Measurements from ENCODE around the gene AP1M1.

AP1M1 gene

DNA sequence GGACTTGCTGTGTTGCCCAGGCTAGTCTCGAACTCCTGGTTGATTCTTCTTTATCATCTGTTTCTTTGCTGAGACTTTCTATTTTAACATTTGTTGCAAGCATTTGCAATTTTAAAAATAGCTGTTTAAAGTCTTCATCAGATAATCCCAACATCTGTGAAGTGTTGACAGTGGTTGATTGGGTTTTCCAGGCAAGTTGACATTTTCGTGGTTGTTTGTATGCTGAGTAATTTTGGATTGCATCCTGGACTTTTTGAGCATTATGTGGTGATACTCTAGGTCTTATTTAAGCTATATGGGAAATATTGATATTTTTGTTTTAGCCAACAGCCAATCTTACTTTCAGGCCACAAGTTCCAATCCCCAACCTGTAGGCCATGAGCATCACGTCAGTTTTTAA is 25.1 kb downstream of the AP1M1 start:
- Mint-ChIP-seq H3K27ac (ENCODE audit: low read depth) (no peak overlapping the region), H3K36me3 (ENCODE audit: insufficient read depth) (peaks cover 31% of the 10 kb centered on the region), H3K27me3 (no peaks in the 10 kb centered on the region), H3K4me3 (no peak overlapping the region), H3K9me3 (no peaks in the 10 kb centered on the region), H3K4me1 (peaks cover 11% of the 10 kb centered on the region)
- no peak for ATAC-seq (replicated peaks; ENCODE audit: extremely low read depth, poor library complexity, severe bottlenecking)
- DNase-seq (ENCODE audit: low spot score in 2 of 2): no peak

DNA sequence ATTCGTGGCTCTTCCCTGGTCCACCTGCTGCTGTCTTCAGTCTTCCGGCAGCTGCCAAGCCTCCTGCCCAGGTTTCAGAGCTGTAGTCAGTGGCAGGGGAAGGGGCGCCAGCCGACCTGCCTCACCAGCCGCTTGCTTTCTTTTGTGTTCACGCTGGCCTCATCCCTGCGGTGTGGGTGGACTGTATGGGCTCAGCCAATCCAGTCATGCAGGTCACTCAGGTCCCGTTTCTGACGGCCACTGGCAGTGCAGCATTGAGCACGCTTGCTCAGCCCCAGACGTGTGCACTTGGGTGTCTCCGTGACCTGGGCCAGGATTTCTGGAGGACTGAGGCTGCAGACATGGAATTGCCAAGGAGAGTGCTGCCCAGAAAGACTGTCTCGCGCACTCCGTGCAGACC is 26.0 kb downstream of the AP1M1 start:
- ATAC-seq (replicated peaks; ENCODE audit: extremely low read depth, poor library complexity, severe bottlenecking) (no peak), DNase-seq (ENCODE audit: low spot score in 2 of 2) (no peak)
- Mint-ChIP-seq H3K36me3 (ENCODE audit: insufficient read depth) (peaks cover 35% of the 10 kb centered on the region), H3K27me3 (no peaks in the 10 kb centered on the region), H3K4me1 (peaks cover 4% of the 10 kb centered on the region), H3K27ac (ENCODE audit: low read depth) (no peak overlapping the region), H3K9me3 (no peaks in the 10 kb centered on the region), H3K4me3 (no peak overlapping the region)

DNA sequence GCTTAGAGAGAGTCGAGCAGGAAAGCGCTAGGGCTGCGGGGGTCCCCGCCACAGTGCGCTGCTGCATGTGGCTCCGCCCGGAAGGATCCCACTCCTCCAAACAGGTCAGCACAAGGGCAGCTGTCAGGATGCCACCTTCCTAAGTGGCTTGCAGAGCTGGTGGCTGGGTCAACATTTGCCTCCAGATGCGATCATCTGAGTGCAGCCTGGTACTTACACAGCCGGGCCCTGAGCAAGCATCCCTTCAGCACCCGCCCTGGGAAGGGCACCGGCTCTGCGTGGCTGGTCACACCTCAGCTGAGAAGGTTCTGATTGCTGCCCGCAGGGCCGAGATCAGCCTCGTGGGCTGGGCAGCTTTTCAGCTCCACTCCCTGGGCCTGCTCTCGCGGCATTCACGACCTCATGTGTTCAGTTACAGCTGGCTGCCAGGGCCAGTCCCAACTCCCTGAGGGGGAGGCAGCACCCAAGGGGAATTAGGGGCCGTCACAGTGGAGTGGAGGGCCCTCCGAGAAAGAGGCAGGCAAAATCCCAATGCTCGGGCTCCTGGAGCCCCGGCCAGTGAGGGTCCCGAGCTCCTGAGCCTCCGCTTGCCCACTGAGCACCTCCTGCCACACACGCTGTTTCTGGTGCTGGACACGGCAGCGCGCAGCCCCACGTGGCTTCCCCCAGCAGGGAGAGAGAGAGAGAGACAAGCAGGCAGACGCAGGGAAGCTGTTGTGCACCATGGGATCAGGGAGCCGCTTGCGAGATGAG is 26.8 kb downstream of the AP1M1 start:
- H3K9me3 Mint-ChIP-seq: no peaks in the 10 kb centered on the region
- no peak overlapping the region for H3K27ac Mint-ChIP-seq (ENCODE audit: low read depth)
- no peak overlapping the region for H3K4me3 Mint-ChIP-seq
- no peaks in the 10 kb centered on the region for H3K27me3 Mint-ChIP-seq
- DNase-seq (ENCODE audit: low spot score in 2 of 2) (no peak), ATAC-seq (replicated peaks; ENCODE audit: extremely low read depth, poor library complexity, severe bottlenecking) (no peak)
- no peaks in the 10 kb centered on the region for H3K4me1 Mint-ChIP-seq
- peaks cover 33% of the 10 kb centered on the region for H3K36me3 Mint-ChIP-seq (ENCODE audit: insufficient read depth)

DNA sequence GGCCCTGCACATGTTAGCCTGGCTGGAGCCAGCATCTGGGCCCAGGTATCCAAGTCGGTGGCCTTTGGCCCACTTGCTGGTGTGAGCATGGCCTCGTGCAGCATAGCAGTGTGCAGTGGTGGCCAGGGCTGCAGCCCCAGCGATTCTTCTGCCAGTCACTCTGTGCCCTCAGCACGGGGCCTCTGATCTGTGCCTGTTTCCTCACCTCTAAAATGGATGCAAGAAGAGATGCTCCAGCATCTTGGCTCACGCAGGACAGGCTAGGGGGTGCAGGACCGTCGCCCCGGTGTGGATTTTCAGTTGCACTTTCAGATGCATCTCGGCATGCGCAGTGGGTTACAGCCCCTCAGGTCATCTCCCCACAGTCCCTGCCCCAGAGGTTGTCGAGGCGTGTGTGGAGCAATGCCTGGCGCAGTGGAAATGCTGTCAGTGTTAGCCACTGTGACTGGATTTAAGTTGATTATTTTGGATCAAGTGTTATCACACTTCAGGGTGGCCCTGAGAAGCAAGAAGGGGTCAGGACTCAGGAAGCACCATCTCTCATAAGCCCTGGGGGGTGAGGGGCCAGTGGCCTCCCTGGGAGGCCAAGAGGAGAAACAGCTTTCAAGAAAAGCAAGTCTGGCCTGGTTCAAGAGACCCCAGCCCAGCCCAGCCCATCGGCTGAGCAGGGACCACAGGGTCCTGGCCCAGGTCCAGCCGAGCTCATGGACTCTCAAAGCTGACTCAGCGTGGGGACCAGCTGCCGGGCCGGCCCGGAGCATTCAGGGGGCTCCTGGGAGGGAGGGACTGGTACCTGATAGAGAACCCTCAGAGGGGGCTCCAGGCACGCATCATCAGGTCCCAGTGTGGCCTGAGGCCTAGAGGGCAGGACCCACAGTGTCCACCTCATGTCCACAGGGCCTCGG is 27.8 kb downstream of the AP1M1 start:
- Mint-ChIP-seq H3K4me1 (no peaks in the 10 kb centered on the region), H3K27ac (ENCODE audit: low read depth) (no peak overlapping the region), H3K9me3 (no peaks in the 10 kb centered on the region), H3K27me3 (no peaks in the 10 kb centered on the region), H3K4me3 (no peak overlapping the region), H3K36me3 (ENCODE audit: insufficient read depth) (peaks cover 33% of the 10 kb centered on the region)
- ATAC-seq (replicated peaks; ENCODE audit: extremely low read depth, poor library complexity, severe bottlenecking) (no peak), DNase-seq (ENCODE audit: low spot score in 2 of 2) (no peak)

DNA sequence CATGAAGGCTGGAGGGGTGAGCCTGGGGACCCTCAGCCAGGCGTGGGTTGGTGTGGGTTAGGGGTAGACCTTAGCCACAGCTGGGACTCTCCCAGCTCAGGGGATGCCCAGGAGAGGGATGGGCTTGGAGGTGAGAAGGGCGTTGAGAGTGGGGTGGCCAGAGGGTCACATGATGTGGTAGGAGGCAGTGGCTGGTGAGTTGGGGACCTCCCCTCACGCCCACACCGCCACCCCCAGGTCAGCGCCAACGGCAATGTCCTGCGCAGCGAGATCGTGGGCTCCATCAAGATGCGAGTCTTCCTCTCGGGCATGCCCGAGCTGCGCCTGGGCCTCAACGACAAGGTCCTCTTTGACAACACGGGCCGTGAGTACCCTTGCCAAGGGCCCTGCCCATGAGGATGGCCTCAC is 28.5 kb downstream of the AP1M1 start:
- Mint-ChIP-seq H3K36me3 (ENCODE audit: insufficient read depth) (peaks cover 33% of the 10 kb centered on the region), H3K4me1 (no peaks in the 10 kb centered on the region), H3K27me3 (no peaks in the 10 kb centered on the region), H3K27ac (ENCODE audit: low read depth) (no peak overlapping the region), H3K4me3 (no peak overlapping the region), H3K9me3 (no peaks in the 10 kb centered on the region)
- no peak for DNase-seq (ENCODE audit: low spot score in 2 of 2)
- ATAC-seq (replicated peaks; ENCODE audit: extremely low read depth, poor library complexity, severe bottlenecking): no peak

DNA sequence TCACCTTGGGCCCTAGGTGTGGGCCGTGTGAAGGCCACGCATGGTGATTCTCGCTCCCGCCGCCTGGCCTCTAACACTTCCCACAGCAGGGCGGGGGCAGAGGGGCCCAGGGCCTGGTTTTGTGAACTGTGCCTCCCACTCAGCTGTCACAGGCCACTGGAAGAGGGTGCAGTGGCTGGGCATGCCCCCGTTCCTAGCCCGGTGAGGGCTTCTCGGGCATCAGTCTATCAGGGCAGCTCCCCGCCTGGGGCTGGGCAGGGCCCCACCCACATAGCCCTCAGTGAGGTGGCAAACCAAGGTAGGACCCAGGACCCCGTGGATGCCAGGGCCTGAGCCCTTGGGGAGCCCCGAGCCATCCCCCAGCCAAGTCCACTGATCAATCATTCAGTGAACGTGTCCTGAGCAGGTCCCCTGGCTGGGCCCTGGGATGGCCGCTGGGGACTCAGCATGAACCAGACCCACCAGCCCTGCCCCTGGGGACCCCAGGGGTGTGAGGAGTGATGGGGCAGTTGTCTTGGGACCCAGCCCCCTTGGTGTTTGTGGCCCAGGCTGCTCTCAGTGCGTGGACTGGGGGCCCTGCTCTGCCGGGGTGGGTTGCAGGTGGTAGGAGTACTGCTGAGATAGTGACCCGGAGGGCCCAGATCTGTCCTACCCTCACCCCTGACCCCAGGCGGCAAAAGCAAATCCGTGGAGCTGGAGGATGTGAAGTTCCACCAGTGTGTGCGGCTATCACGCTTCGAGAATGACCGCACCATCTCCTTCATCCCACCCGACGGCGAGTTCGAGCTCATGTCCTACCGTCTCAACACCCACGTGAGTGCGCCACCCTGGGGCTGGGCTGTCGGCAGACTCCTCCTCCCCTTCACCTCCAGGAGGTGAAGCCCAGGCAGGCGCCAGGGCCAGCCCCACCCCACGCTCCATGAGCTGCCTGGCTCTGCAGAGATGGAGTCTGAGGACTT is 29.4 kb downstream of the AP1M1 start:
- Mint-ChIP-seq H3K27me3 (no peaks in the 10 kb centered on the region), H3K9me3 (no peaks in the 10 kb centered on the region), H3K27ac (ENCODE audit: low read depth) (no peak overlapping the region), H3K4me1 (no peaks in the 10 kb centered on the region), H3K36me3 (ENCODE audit: insufficient read depth) (peaks cover 40% of the 10 kb centered on the region), H3K4me3 (no peak overlapping the region)
- no peak for ATAC-seq (replicated peaks; ENCODE audit: extremely low read depth, poor library complexity, severe bottlenecking)
- DNase-seq (ENCODE audit: low spot score in 2 of 2): no peak

DNA sequence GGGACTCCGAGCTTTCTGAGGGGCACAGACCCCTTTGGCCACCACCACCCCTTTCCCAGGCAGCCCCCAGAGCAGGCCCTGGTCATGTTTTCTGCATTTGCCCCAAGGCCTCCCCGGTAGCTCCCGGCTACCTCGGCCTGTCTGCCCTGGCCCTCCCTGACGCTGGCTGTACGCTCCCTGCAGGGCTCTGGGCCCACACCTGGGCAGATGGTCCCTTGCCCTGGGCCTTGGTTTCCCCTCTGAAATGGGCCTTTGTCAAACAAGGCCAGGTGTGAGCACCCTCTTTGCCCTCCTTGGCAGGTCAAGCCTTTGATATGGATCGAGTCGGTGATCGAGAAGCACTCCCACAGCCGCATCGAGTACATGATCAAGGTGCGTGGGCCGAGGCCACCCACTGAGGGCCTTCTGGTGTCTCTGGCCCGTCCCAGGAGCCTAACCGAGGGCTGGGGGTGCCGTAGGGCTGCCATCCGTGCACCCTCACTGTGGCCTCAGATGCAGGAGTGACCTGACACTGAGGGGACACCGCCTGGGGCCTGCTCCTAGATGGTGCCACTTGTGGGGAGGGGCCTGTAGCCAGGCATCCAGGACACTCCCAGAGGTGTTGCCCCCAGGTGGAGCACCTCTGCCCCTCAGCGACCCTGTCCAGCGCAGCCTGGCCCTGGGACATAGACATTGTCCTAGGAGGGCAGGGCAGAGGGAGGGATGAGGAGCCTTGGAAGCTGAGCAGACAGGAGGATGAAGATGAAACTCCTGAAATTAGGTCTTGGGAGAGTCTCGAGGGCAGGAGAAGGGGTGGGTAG is 30.3 kb downstream of the AP1M1 start:
- Mint-ChIP-seq H3K36me3 (ENCODE audit: insufficient read depth) (peaks cover 38% of the 10 kb centered on the region), H3K4me1 (no peaks in the 10 kb centered on the region), H3K4me3 (no peak overlapping the region), H3K27me3 (no peaks in the 10 kb centered on the region), H3K27ac (ENCODE audit: low read depth) (no peak overlapping the region), H3K9me3 (no peaks in the 10 kb centered on the region)
- DNase-seq (ENCODE audit: low spot score in 2 of 2) (no peak), ATAC-seq (replicated peaks; ENCODE audit: extremely low read depth, poor library complexity, severe bottlenecking) (no peak)

DNA sequence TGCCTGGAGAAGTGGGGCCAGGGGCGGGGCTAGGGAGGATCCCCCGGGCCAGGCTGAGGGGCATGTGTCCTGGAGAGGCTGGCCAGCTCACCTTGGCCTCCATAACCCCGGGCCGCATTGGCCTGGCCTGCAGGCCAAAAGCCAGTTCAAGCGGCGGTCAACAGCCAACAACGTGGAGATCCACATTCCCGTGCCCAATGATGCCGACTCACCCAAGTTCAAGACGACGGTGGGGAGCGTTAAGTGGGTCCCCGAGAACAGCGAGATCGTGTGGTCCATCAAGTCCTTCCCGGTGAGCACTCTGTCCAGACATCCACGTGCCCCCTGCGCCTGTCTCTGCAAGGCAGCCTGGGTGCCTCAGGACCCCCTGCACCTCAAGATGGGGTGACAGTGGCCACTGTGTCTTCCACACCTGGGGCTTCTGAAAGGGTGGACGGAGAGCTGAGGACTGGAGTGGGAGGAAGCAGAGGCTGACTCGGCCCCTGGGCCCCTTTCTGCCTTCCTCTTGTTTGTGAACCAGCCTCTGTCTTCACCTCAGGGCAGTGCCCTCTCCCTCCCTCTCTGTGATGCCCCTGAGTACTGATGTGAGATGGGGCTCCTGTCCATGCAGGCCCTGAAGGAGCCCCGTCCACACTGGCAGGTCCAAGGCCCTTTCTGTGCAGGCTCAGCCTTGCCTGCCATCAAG is 31.1 kb downstream of the AP1M1 start:
- Mint-ChIP-seq H3K4me1 (no peaks in the 10 kb centered on the region), H3K4me3 (no peak overlapping the region), H3K27ac (ENCODE audit: low read depth) (peak overlapping the region; percentile 13), H3K36me3 (ENCODE audit: insufficient read depth) (peaks cover 33% of the 10 kb centered on the region), H3K9me3 (no peaks in the 10 kb centered on the region), H3K27me3 (no peaks in the 10 kb centered on the region)
- DNase-seq (ENCODE audit: low spot score in 2 of 2) (no peak), ATAC-seq (replicated peaks; ENCODE audit: extremely low read depth, poor library complexity, severe bottlenecking) (no peak)

- DNase-seq (ENCODE audit: low spot score in 2 of 2): no peak
- H3K27ac Mint-ChIP-seq (ENCODE audit: low read depth): no peak overlapping the region
- ATAC-seq (replicated peaks; ENCODE audit: extremely low read depth, poor library complexity, severe bottlenecking): no peak
- H3K27me3 Mint-ChIP-seq: no peaks in the 10 kb centered on the region
- no peak overlapping the region for H3K4me3 Mint-ChIP-seq
- no peaks in the 10 kb centered on the region for H3K9me3 Mint-ChIP-seq
- H3K4me1 Mint-ChIP-seq: no peaks in the 10 kb centered on the region
- peaks cover 32% of the 10 kb centered on the region for H3K36me3 Mint-ChIP-seq (ENCODE audit: insufficient read depth)
Observed at GRCh38 chr19:16229322-16229641, 31.6 kb downstream of the AP1M1 start.

- no peak overlapping the region for H3K27ac Mint-ChIP-seq (ENCODE audit: low read depth)
- H3K4me1 Mint-ChIP-seq: peaks cover 16% of the 10 kb centered on the region
- no peaks in the 10 kb centered on the region for H3K9me3 Mint-ChIP-seq
- H3K36me3 Mint-ChIP-seq (ENCODE audit: insufficient read depth): peaks cover 36% of the 10 kb centered on the region
- no peak for ATAC-seq (replicated peaks; ENCODE audit: extremely low read depth, poor library complexity, severe bottlenecking)
- no peak overlapping the region for H3K4me3 Mint-ChIP-seq
- no peak for DNase-seq (ENCODE audit: low spot score in 2 of 2)
- no peaks in the 10 kb centered on the region for H3K27me3 Mint-ChIP-seq
Observed at GRCh38 chr19:16232127-16232526, 34.4 kb downstream of the AP1M1 start.

DNA sequence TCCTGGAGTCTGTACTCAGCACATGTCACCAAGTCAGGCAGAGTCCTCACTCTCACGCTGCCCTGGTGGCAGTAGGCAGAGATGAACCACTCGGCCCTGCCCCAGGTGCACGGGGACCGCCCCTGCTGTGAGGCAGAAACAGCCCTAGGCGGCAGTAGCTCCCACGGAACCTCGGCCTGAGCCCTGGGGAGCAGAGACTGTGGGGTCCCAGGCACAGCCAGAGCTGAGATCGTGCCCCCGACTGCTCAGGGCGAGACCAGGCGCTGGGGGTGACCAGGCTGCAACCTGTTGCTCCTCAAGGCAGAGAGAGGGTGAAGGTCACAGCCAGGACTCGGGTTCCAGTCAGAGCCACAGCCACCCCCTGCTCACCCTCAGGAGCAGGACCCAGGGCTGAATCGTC is 34.9 kb downstream of the AP1M1 start:
- Mint-ChIP-seq H3K4me1 (peaks cover 16% of the 10 kb centered on the region), H3K27ac (ENCODE audit: low read depth) (peak overlapping the region; percentile 76), H3K4me3 (peak overlapping the region; percentile 30), H3K27me3 (no peaks in the 10 kb centered on the region), H3K9me3 (no peaks in the 10 kb centered on the region), H3K36me3 (ENCODE audit: insufficient read depth) (peaks cover 34% of the 10 kb centered on the region)
- DNase-seq (ENCODE audit: low spot score in 2 of 2) (no peak), ATAC-seq (replicated peaks; ENCODE audit: extremely low read depth, poor library complexity, severe bottlenecking) (no peak)
